WTC11 (cell line): ENCODE results near the gene TIMM13. TPM values are rescaled to one million over a fixed set of nuclear protein-coding genes. Genes with fewer than 3 reads are reported as not detected.

Experiments
- ATAC-seq: fragments of 200-7000 bp; cut with Tn5 transposase; 2 replicates; pipeline ENCODE4 v1.10.0; 2021; ENCODE audit warnings: mild to moderate bottlenecking, moderate library complexity
- CTCF ChIA-PET: fragments of 300-600 bp; sonication (Branson Sonifier 250); formaldehyde crosslinking; loops from one replicate; lab custom pipeline; 2021; ENCODE audit warnings: antibody characterized with exemption; lab: Charles Lee
- POLR2A ChIA-PET: fragments of 350-600 bp; sonication (Branson Sonifier 250); formaldehyde crosslinking; loops from one replicate; lab custom pipeline; 2021; ENCODE audit warnings: antibody characterized with exemption; lab: Charles Lee
- DNase-seq: peaks from one replicate; pipeline ENCODE4 v3.0.0; 2021; ENCODE audit warnings: low spot score
- H3K27ac Mint-ChIP-seq: 2 replicates; pipeline ENCODE4 v1.8.0; 2021; ENCODE audit warnings: mixed read lengths
- H3K27me3 Mint-ChIP-seq: 2 replicates; pipeline ENCODE4 v1.8.0; 2021; ENCODE audit warnings: low read depth, mild to moderate bottlenecking, moderate library complexity, mixed read lengths
- H3K36me3 Mint-ChIP-seq: 2 replicates; pipeline ENCODE4 v1.8.0; 2021; ENCODE audit warnings: mixed read lengths
- H3K4me1 Mint-ChIP-seq: 2 replicates; pipeline ENCODE4 v1.8.0; 2022; ENCODE audit warnings: mixed read lengths
- H3K4me3 Mint-ChIP-seq: 2 replicates; pipeline ENCODE4 v1.8.0; 2021; ENCODE audit warnings: mild to moderate bottlenecking, moderate library complexity, mixed read lengths
- H3K9me3 Mint-ChIP-seq: 2 replicates; pipeline ENCODE4 v1.8.0; 2021; ENCODE audit warnings: mixed read lengths
- ATF1 ChIP-seq: sonication (generic); formaldehyde crosslinking; IDR thresholded peaks from 2 replicates; pipeline ENCODE4 v1.8.1; 2023; ENCODE audit warnings: mild to moderate bottlenecking, moderate library complexity, missing genetic modification reagents
- CREB1 ChIP-seq: sonication (generic); formaldehyde crosslinking; IDR thresholded peaks from 2 replicates; pipeline ENCODE4 v1.8.0; 2023; ENCODE audit warnings: mild to moderate bottlenecking, missing genetic modification reagents
- CREM ChIP-seq: sonication (generic); formaldehyde crosslinking; IDR thresholded peaks from 2 replicates; pipeline ENCODE4 v1.8.1; 2022; ENCODE audit warnings: mild to moderate bottlenecking, missing genetic modification reagents, moderate library complexity
- EMX1 ChIP-seq: fragments of 250-450 bp; sonication (Bioruptor Pico); IDR thresholded peaks from 2 replicates; pipeline ENCODE4 v1.8.0; 2021; ENCODE audit warnings: mild to moderate bottlenecking
- GABPB1 ChIP-seq: sonication (generic); formaldehyde crosslinking; IDR thresholded peaks from 2 replicates; pipeline ENCODE4 v1.8.1; 2023; ENCODE audit warnings: mild to moderate bottlenecking, missing genetic modification reagents
- GTF2I ChIP-seq: fragments of 250-450 bp; sonication (Bioruptor Pico); conservative IDR thresholded peaks from 2 replicates; pipeline ENCODE4 v1.4.0; 2021; ENCODE audit warnings: mild to moderate bottlenecking
- IRF2 ChIP-seq: sonication (generic); formaldehyde crosslinking; IDR thresholded peaks from 2 replicates; pipeline ENCODE4 v1.8.0; 2022; ENCODE audit warnings: low read depth, missing genetic modification reagents, borderline replicate concordance
- JUN ChIP-seq: sonication (generic); formaldehyde crosslinking; IDR thresholded peaks from 2 replicates; pipeline ENCODE4 v1.8.0; 2023; ENCODE audit warnings: mild to moderate bottlenecking, missing genetic modification reagents
- KAT7 ChIP-seq: sonication (generic); formaldehyde crosslinking; IDR thresholded peaks from 2 replicates; pipeline ENCODE4 v1.8.1; 2023; ENCODE audit warnings: missing genetic modification reagents, mild to moderate bottlenecking, borderline replicate concordance
- NFATC4 ChIP-seq: fragments of 250-450 bp; sonication (Bioruptor Pico); IDR thresholded peaks from 2 replicates; pipeline ENCODE4 v1.9.0; 2021; ENCODE audit warnings: mild to moderate bottlenecking
- NFE2L1 ChIP-seq: sonication (generic); formaldehyde crosslinking; IDR thresholded peaks from 2 replicates; pipeline ENCODE4 v1.8.1; 2023; ENCODE audit warnings: missing genetic modification reagents
- NR3C1 ChIP-seq: sonication (generic); formaldehyde crosslinking; conservative IDR thresholded peaks from 2 replicates; pipeline ENCODE4 v1.8.1; 2023; ENCODE audit warnings: low read depth, mild to moderate bottlenecking, missing genetic modification reagents
- SMAD3 ChIP-seq: sonication (generic); formaldehyde crosslinking; IDR thresholded peaks from 2 replicates; pipeline ENCODE4 v1.8.0; 2022; ENCODE audit warnings: missing genetic modification reagents, mild to moderate bottlenecking, borderline replicate concordance
- SP1 ChIP-seq: sonication (generic); formaldehyde crosslinking; conservative IDR thresholded peaks from 2 replicates; pipeline ENCODE4 v1.8.1; 2022; ENCODE audit warnings: missing genetic modification reagents
- ZBTB21 ChIP-seq: sonication (generic); formaldehyde crosslinking; IDR thresholded peaks from 2 replicates; pipeline ENCODE4 v1.8.1; 2023; ENCODE audit warnings: mild to moderate bottlenecking, missing genetic modification reagents, borderline replicate concordance
- ZNF232 ChIP-seq: sonication (generic); formaldehyde crosslinking; IDR thresholded peaks from 2 replicates; pipeline ENCODE4 v1.8.0; 2022; ENCODE audit warnings: mild to moderate bottlenecking, missing genetic modification reagents
- ZNF317 ChIP-seq: sonication (generic); formaldehyde crosslinking; IDR thresholded peaks from 2 replicates; pipeline ENCODE4 v1.8.1; 2023; ENCODE audit warnings: low read depth, mild to moderate bottlenecking, moderate library complexity, missing genetic modification reagents, borderline replicate concordance
- ZNF423 ChIP-seq: fragments of 250-450 bp; sonication (Bioruptor Pico); IDR thresholded peaks from 2 replicates; pipeline ENCODE4 v2.1.2; 2022; ENCODE audit warnings: mild to moderate bottlenecking, moderate library complexity
- ZNF671 ChIP-seq: fragments of 250-450 bp; sonication (Bioruptor Pico); IDR thresholded peaks from 2 replicates; pipeline ENCODE4 v1.8.0; 2021; ENCODE audit warnings: mild to moderate bottlenecking
- total RNA-seq: library from RNA; stranded (reverse); gene quantifications from 3 replicates; pipeline ENCODE4 v1.2.3, GENCODE V29; 2021
- TF ChIP-seq, protein P1 (sequence below): fragments of 250-450 bp; sonication (Bioruptor Pico); IDR thresholded peaks from 2 replicates; pipeline ENCODE4 v2.1.2; 2022; ENCODE audit warnings: mild to moderate bottlenecking, moderate library complexity
- TF ChIP-seq, protein P2 (sequence below): fragments of 250-450 bp; sonication (Bioruptor Pico); IDR thresholded peaks from 2 replicates; pipeline ENCODE4 v1.9.0; 2021; ENCODE audit warnings: mild to moderate bottlenecking
- TF ChIP-seq, protein P3 (sequence below): sonication (generic); formaldehyde crosslinking; IDR thresholded peaks from 2 replicates; pipeline ENCODE4 v1.8.1; 2023; ENCODE audit warnings: mild to moderate bottlenecking, missing genetic modification reagents
- TF ChIP-seq, protein P4 (sequence below): sonication (generic); formaldehyde crosslinking; IDR thresholded peaks from 2 replicates; pipeline ENCODE4 v1.8.1; 2022; ENCODE audit warnings: mild to moderate bottlenecking, moderate library complexity, missing genetic modification reagents
- TF ChIP-seq, protein P5 (sequence below): fragments of 250-450 bp; sonication (Bioruptor Pico); IDR thresholded peaks from 2 replicates; pipeline ENCODE4 v1.9.0; 2021; ENCODE audit warnings: mild to moderate bottlenecking, borderline replicate concordance

Gene TIMM13
- total RNA-seq, 1 experiment from 2014 or later: 342 TPM

DNA sequence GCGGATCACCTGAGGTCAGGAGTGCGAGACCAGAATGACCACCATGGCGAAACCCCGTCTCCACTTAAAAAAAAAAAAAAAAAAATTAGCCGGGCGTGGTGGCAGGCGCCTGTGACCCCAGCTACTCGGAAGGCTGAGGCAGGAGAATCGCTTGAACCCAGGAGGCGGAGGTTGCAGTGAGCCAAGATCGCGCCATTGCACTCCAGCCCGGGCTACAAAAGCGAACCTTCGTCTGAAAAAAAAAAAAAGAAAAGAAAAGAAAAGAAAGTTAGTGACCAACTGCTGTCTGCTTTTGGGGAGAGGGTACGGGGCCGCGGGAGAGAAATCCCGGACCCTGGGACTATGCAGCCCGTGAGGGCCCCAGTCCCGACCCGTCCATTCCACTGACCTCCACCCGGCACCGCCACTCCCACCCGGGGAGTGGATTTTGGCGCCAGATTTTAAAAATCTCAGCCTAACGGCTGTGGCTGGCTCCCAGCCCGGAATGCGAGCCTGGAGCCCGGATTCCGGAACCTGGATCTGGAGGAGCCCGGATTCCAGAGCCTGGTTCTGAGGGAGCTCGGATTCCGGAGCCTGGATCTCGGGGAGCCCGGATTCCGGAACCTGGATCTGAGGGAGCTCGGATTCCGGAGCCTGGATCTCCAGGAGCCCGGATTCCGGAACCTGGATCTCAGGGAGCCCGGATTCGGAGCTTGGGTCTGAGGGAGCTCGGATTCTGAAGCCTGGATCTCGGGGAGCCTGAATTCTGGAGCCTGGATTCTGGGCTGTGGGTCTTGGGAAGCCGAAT is 35.4 kb upstream of the TIMM13 start (continued):
- TF ChIP-seq EMX1: no peak
- no peak for TF ChIP-seq ZNF423
- TF ChIP-seq IRF2 (CRISPR knock-in tag): no peak
- TF ChIP-seq NFATC4: no peak
- peak; percentile 63 for TF ChIP-seq GABPB1 (CRISPR knock-in tag)
- TF ChIP-seq NFE2L1: 0 out of 2 replicates have a peak, but pooled peaks have one; percentile 49
- TF ChIP-seq, protein P1, sequence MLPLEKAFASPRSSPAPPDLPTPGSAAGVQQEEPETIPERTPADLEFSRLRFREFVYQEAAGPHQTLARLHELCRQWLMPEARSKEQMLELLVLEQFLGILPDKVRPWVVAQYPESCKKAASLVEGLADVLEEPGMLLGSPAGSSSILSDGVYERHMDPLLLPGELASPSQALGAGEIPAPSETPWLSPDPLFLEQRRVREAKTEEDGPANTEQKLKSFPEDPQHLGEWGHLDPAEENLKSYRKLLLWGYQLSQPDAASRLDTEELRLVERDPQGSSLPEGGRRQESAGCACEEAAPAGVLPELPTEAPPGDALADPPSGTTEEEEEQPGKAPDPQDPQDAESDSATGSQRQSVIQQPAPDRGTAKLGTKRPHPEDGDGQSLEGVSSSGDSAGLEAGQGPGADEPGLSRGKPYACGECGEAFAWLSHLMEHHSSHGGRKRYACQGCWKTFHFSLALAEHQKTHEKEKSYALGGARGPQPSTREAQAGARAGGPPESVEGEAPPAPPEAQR: no peak
- TF ChIP-seq CREB1 (CRISPR knock-in tag): 0 out of 2 replicates have a peak, but pooled peaks have one; percentile 24
- no peak for TF ChIP-seq KAT7 (CRISPR knock-in tag)
- no peak for TF ChIP-seq ZNF671 (CRISPR knock-in tag)
- TF ChIP-seq, protein P2, sequence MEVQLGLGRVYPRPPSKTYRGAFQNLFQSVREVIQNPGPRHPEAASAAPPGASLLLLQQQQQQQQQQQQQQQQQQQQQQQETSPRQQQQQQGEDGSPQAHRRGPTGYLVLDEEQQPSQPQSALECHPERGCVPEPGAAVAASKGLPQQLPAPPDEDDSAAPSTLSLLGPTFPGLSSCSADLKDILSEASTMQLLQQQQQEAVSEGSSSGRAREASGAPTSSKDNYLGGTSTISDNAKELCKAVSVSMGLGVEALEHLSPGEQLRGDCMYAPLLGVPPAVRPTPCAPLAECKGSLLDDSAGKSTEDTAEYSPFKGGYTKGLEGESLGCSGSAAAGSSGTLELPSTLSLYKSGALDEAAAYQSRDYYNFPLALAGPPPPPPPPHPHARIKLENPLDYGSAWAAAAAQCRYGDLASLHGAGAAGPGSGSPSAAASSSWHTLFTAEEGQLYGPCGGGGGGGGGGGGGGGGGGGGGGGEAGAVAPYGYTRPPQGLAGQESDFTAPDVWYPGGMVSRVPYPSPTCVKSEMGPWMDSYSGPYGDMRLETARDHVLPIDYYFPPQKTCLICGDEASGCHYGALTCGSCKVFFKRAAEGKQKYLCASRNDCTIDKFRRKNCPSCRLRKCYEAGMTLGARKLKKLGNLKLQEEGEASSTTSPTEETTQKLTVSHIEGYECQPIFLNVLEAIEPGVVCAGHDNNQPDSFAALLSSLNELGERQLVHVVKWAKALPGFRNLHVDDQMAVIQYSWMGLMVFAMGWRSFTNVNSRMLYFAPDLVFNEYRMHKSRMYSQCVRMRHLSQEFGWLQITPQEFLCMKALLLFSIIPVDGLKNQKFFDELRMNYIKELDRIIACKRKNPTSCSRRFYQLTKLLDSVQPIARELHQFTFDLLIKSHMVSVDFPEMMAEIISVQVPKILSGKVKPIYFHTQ (CRISPR knock-in tag): no peak
- no peak for TF ChIP-seq ZNF317 (CRISPR knock-in tag)
- no peak for TF ChIP-seq JUN (CRISPR knock-in tag)
- peak; percentile 86 for TF ChIP-seq SP1 (CRISPR knock-in tag)
- TF ChIP-seq, protein P3, sequence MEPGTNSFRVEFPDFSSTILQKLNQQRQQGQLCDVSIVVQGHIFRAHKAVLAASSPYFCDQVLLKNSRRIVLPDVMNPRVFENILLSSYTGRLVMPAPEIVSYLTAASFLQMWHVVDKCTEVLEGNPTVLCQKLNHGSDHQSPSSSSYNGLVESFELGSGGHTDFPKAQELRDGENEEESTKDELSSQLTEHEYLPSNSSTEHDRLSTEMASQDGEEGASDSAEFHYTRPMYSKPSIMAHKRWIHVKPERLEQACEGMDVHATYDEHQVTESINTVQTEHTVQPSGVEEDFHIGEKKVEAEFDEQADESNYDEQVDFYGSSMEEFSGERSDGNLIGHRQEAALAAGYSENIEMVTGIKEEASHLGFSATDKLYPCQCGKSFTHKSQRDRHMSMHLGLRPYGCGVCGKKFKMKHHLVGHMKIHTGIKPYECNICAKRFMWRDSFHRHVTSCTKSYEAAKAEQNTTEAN (CRISPR knock-in tag): peak; percentile 55; the same call in 1 of the 2 replicates
- TF ChIP-seq NR3C1 (CRISPR knock-in tag): no peak
- TF ChIP-seq CREM: peak; percentile 87
- TF ChIP-seq ATF1 (CRISPR knock-in tag): no peak

DNA sequence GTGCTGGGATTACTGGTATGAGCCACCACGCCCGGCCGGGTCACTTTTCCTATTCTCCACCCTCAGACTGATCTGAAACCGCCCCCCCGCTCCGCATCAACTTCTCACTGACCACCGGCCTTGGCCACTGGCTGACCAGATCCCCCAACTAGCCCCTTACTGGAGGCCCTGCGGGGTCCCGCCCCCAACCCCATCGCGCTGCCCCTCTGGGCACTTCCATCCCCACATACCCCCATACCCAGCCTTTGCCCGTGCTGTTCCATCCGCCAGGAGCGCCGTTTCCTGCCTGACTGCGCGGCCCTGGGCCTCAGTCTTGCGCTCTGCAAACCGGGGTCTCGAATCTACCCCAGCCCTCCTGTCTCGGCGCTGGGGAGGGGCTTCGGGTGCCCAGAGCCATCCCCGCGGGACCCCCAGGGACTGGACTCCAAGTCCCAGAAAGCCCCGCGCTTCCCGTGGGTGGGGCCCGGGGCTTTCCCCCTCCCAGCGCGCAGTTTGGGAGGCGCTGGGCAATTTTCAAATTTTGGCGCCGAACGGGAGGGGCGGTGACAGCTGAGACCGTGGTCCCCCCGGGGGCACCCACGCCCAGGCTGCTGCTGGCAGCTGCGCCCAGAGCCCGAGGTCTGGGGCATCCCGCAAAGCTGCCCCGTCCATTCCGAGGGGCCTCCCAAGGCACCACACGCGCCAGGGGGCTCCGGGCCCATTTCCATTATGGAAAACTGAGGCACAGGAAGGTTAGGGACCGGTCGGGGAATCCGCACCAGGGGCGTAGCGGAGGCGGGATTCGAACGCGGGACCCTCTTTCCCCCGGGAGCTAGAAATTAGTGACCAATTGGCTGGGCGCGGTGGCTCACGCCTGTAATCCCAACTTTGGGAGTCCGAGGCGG is 34.6 kb upstream of the TIMM13 start:
- POLR2A ChIA-PET: interaction anchor here (0.6 to 5.8 kb wide), 7 partner anchors 9 to 1145 kb away, joined by 3 to 59 read pairs (median 9); partner anchors contain the start of genes GADD45B and TIMM13
- DNase-seq (peak; percentile 78), ATAC-seq (peak; percentile 61)
- CTCF ChIA-PET: interaction anchor here (0.7 to 10.5 kb wide), 10 partner anchors 9 to 175 kb away, joined by 3 to 82 read pairs (median 6); partner anchors contain the start of genes GADD45B and TIMM13
- H3K4me1 Mint-ChIP-seq: peaks cover 9% of the 10 kb centered on the region; the same call in 1 of the 2 replicates
- peak overlapping the region; percentile 77 for H3K4me3 Mint-ChIP-seq
- no peaks in the 10 kb centered on the region for H3K36me3 Mint-ChIP-seq
- no peaks in the 10 kb centered on the region for H3K9me3 Mint-ChIP-seq
- H3K27me3 Mint-ChIP-seq: no peaks in the 10 kb centered on the region
- H3K27ac Mint-ChIP-seq: no peak overlapping the region
- TF ChIP-seq ZNF232 (CRISPR knock-in tag) (no peak), GTF2I (peak; percentile 95), ZBTB21 (CRISPR knock-in tag) (no peak), SMAD3 (CRISPR knock-in tag) (no peak)
- TF ChIP-seq, protein P4, sequence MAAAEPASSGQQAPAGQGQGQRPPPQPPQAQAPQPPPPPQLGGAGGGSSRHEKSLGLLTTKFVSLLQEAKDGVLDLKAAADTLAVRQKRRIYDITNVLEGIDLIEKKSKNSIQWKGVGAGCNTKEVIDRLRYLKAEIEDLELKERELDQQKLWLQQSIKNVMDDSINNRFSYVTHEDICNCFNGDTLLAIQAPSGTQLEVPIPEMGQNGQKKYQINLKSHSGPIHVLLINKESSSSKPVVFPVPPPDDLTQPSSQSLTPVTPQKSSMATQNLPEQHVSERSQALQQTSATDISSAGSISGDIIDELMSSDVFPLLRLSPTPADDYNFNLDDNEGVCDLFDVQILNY (CRISPR knock-in tag): peak; percentile 77; the same call in 1 of the 2 replicates
- TF ChIP-seq, protein P5, sequence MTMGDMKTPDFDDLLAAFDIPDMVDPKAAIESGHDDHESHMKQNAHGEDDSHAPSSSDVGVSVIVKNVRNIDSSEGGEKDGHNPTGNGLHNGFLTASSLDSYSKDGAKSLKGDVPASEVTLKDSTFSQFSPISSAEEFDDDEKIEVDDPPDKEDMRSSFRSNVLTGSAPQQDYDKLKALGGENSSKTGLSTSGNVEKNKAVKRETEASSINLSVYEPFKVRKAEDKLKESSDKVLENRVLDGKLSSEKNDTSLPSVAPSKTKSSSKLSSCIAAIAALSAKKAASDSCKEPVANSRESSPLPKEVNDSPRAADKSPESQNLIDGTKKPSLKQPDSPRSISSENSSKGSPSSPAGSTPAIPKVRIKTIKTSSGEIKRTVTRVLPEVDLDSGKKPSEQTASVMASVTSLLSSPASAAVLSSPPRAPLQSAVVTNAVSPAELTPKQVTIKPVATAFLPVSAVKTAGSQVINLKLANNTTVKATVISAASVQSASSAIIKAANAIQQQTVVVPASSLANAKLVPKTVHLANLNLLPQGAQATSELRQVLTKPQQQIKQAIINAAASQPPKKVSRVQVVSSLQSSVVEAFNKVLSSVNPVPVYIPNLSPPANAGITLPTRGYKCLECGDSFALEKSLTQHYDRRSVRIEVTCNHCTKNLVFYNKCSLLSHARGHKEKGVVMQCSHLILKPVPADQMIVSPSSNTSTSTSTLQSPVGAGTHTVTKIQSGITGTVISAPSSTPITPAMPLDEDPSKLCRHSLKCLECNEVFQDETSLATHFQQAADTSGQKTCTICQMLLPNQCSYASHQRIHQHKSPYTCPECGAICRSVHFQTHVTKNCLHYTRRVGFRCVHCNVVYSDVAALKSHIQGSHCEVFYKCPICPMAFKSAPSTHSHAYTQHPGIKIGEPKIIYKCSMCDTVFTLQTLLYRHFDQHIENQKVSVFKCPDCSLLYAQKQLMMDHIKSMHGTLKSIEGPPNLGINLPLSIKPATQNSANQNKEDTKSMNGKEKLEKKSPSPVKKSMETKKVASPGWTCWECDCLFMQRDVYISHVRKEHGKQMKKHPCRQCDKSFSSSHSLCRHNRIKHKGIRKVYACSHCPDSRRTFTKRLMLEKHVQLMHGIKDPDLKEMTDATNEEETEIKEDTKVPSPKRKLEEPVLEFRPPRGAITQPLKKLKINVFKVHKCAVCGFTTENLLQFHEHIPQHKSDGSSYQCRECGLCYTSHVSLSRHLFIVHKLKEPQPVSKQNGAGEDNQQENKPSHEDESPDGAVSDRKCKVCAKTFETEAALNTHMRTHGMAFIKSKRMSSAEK (CRISPR knock-in tag): no peak
